Peyer's patch (tissue), 4 donors: Measurements from ENCODE around the gene NRARP.

Experiments
- CTCF ChIP-seq, 6 experiments: fragments of 450-650 bp in 4 of 6; fragments of 200-600 bp in 2 of 6; sonication (generic) in 1 of 6; IDR thresholded peaks; one replicate each; pipeline ENCODE4 v1.5.1; 2017 to 2019; ENCODE audit warnings: antibody characterized with exemption in 6 of 6, mild to moderate bottlenecking in 3 of 6, moderate library complexity in 1 of 6
- POLR2A ChIP-seq, 2 donors: fragments of 450-650 bp; IDR thresholded peaks; one replicate each; pipeline ENCODE4 v1.5.1; 2017; ENCODE audit warnings: antibody characterized with exemption in 2 of 2, mild to moderate bottlenecking in 2 of 2, moderate library complexity in 2 of 2

GRCh38 chr9:137323531-137324331, 21.7 kb upstream of the NRARP start:
- TF ChIP-seq POLR2A (IDR thresholded peaks at IDR 0.05) (no peak), CTCF (IDR thresholded peaks at IDR 0.05) (no peak)
